Endothelial cell of umbilical vein (primary cell): ENCODE measurements around the gene UTF1.

ENCODE experiments used
- CTCF ChIP-seq, 2 donors: IDR thresholded peaks; 1 replicate in 1 of 2; 2 replicates in 1 of 2; pipeline ENCODE4 v1.5.1; 2011; ENCODE audit warnings: low read length in 2 of 2, mild to moderate bottlenecking in 2 of 2, moderate library complexity in 2 of 2, control low read depth in 1 of 2, inconsistent platforms in 1 of 2, low read depth in 1 of 2; ENCODE audit not compliant: insufficient read depth in 1 of 2; ENCODE audit errors: extremely low read depth in 1 of 2
- EZH2 ChIP-seq: IDR thresholded peaks from 2 replicates; pipeline ENCODE4 v1.6.1; 2012; ENCODE audit warnings: borderline replicate concordance, low read depth, mild to moderate bottlenecking, moderate library complexity, low read length, inconsistent platforms; ENCODE audit not compliant: severe bottlenecking
- POLR2A ChIP-seq: IDR thresholded peaks from 2 replicates; pipeline ENCODE4 v1.6.1; 2012; ENCODE audit warnings: low read depth, mild to moderate bottlenecking, control low read depth, low read length

- TF ChIP-seq POLR2A (no peak), CTCF (IDR thresholded peaks at IDR 0.05; ENCODE audit: extremely low read depth in 1 of 2, insufficient read depth in 1 of 2, low read depth in 1 of 2, low read length in 2 of 2) (no peak), EZH2 (no peak)
Measured at GRCh38 chr10:133187906-133188681, 41.9 kb upstream of the UTF1 start.
